Heart left ventricle (tissue), 16 donors: ENCODE results near the gene C5AR2. TPM values are rescaled to one million over a fixed set of nuclear protein-coding genes. Genes with fewer than 3 reads are reported as not detected.

ENCODE experiments used
- ATAC-seq, 4 donors: fragments of 200-7000 bp; cut with Tn5 transposase; one replicate each; pipeline ENCODE4 v1.9.1; 2020 to 2022; ENCODE audit warnings: moderate library complexity in 4 of 4, mild to moderate bottlenecking in 3 of 4, moderate number of reproducible peaks in 1 of 4
- DNase-seq, 5 donors: peaks; one replicate each; pipeline ENCODE4 v3.0.0-alpha.2; 2020
- H3K27ac ChIP-seq, 12 donors: fragments of 200-600 bp; sonication (generic) in 4 of 12; one replicate each; pipeline versions ENCODE4 v1.5.0 to v1.8.0; 2016 to 2022; ENCODE audit warnings: mild to moderate bottlenecking in 2 of 12
- H3K27me3 ChIP-seq, 9 donors: fragments of 200-600 bp; sonication (generic) in 2 of 9; one replicate each; pipeline versions ENCODE4 v1.5.1 to v1.8.0; 2016 to 2022; ENCODE audit warnings: mild to moderate bottlenecking in 3 of 9
- H3K36me3 ChIP-seq, 9 donors: fragments of 200-600 bp; sonication (generic) in 2 of 9; one replicate each; pipeline versions ENCODE4 v1.5.0 to v1.8.0; 2018 to 2022; ENCODE audit warnings: mild to moderate bottlenecking in 2 of 9
- H3K4me1 ChIP-seq, 12 donors: fragments of 200-600 bp; sonication (generic) in 4 of 12; one replicate each; pipeline versions ENCODE4 v1.5.0 to v1.8.0; 2016 to 2022; ENCODE audit warnings: mild to moderate bottlenecking in 3 of 12
- H3K4me3 ChIP-seq, 12 donors: fragments of 200-600 bp; sonication (generic) in 4 of 12; one replicate each; pipeline versions ENCODE4 v1.5.0 to v1.8.0; 2017 to 2022; ENCODE audit warnings: mild to moderate bottlenecking in 9 of 12, moderate library complexity in 4 of 12
- H3K9me3 ChIP-seq, 12 donors: fragments of 200-600 bp; sonication (generic) in 4 of 12; one replicate each; pipeline versions ENCODE4 v1.5.0 to v1.8.0; 2016 to 2022; ENCODE audit warnings: mild to moderate bottlenecking in 1 of 12
- POLR2A ChIP-seq, 2 donors: fragments of 450-650 bp; IDR thresholded peaks; one replicate each; pipeline ENCODE4 v1.6.1; 2017; ENCODE audit warnings: antibody characterized with exemption in 2 of 2, mild to moderate bottlenecking in 2 of 2, moderate library complexity in 2 of 2
- WGBS, 4 donors: extraction: QIAGEN DNeasy Blood & Tissue Kit in 2 of 4; methylation state at CpG; one replicate each; pipeline versions ENCODE4 v1.1.5 to v1.1.7; 2013 to 2018; 5-methylcytosine and 5-hydroxymethylcytosine counted together
- intact Hi-C, 10 donors: fragments of 100-400 bp; cut with DNase I; formaldehyde crosslinking; loops; one replicate each; pipeline versions ENCODE4 v1.11.1 to v1.14.2; 2022
- polyA plus RNA-seq, 2 donors: library from polyadenylated mRNA; stranded (reverse); fragments of 200-250 nt; gene quantifications; one replicate each; pipeline ENCODE4 v1.2.3, GENCODE V29; 2013
- total RNA-seq, 9 donors: library from RNA; depleted of rRNA in 2 of 9; stranded (reverse); fragments of >200 nt in 2 of 9; fragmentation: NEBNext Ultra II Directional in 3 of 9; extraction: Animal tissue kit (Norgen Biotek cat#: 25700) in 3 of 9; gene quantifications; one replicate each; pipeline versions ENCODE4 v1.1.0 to v1.2.4, GENCODE V29; 2016 to 2023
- TF ChIP-seq, protein P1 (sequence below), 12 donors: fragments of 200-600 bp; sonication (generic) in 4 of 12; IDR thresholded peaks; one replicate each; pipeline versions ENCODE4 v1.5.0 to v1.8.0; 2018 to 2022; ENCODE audit warnings: antibody characterized with exemption in 12 of 12, mild to moderate bottlenecking in 5 of 12
- donor health status: ischemic (EF 13 %, LVEDD 7.1; RV severe dilation, severe dysfunction).
- donor health status: healthy with polysubstance abuse.
- donor health status: DM: no; HTN: yes; CAD: no.
- donor health status: DM: no; HTN: no; CAD: no.
- donor health status: ischemic (EF 25% LVEDD 6.9; RV normal size, moderate dysfunction).
- donor health status: ischemic (EF 25% LVEDD 5.7; RV mildly dilated, moderate dysfunction).
- donor health status: healthy.
- donor health status: DM: yes; HTN: yes; CAD: no.
- donor health status: ischemic (EF 35%, LVEDD 5.7; RV mildly dilated, moderate dysfunction).
- donor health status: nonischemic (EF 11% LVEDD 7.7; RV severe dilation, severe dysfunction).
- donor health status: DM: yes; HTN: yes; CAD: no.
- donor health status: PGD.
- donor health status: ischemic (EF 29% LVEDD 5.4; RV normal size, mild dysfunction).
- donor health status: nonischemic (EF 23%, LVEDD 6.1; RV moderate dilation, normal function).

The C5AR2 gene
- total and polyA plus RNA-seq, 11 donors: 0.12 to 3.3 (median 0.55) TPM

DNA sequence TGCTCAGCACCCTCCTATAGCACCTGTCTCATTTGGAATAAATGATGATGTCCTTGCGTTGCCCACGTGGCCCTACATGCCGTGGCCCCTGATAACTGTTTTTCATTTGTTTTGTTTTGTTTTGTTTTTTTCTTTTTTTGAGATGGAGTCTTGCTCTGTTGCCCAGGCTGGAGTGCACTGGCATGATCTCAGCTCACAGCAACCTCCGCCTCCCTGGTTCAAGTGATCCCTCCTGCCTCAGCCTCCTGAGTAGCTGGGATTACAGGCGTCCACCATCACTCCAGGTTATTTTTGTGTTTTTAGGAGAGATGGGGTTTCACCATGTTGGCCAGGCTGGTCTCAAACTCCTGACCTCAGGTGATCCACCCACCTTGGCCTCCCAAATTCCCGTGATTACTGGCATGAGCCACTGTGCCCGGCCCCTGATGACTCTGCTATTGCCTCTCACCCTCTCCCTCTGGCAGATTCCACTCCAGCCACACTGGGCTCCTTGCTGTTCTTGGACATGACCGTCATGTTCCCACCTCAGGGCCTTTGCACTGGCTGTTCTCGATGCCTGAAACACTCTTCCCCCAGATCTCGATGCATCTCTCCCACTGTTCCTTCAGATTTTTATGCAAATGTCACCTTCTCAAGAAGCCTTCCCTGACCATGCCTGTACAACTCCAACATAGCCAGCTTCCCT, 7.4 kb downstream of the C5AR2 start:
- intact Hi-C loops: no loop called here
- ATAC-seq (no peak), DNase-seq (no peak)
- Histone ChIP-seq H3K36me3 (no peaks in the 10 kb centered on the region), H3K9me3 (no peaks in the 10 kb centered on the region), H3K4me3 (no peak overlapping the region), H3K27ac (no peak overlapping the region), H3K4me1 (peaks cover 0 to 16% (median 0%) of the 10 kb centered on the region in 12 donors), H3K27me3 (no peaks in the 10 kb centered on the region)
- WGBS, 4 donors: 78 to 87% (median 81%) methylated on average over 10 of the region's 10 CpGs
- TF ChIP-seq, protein P1, sequence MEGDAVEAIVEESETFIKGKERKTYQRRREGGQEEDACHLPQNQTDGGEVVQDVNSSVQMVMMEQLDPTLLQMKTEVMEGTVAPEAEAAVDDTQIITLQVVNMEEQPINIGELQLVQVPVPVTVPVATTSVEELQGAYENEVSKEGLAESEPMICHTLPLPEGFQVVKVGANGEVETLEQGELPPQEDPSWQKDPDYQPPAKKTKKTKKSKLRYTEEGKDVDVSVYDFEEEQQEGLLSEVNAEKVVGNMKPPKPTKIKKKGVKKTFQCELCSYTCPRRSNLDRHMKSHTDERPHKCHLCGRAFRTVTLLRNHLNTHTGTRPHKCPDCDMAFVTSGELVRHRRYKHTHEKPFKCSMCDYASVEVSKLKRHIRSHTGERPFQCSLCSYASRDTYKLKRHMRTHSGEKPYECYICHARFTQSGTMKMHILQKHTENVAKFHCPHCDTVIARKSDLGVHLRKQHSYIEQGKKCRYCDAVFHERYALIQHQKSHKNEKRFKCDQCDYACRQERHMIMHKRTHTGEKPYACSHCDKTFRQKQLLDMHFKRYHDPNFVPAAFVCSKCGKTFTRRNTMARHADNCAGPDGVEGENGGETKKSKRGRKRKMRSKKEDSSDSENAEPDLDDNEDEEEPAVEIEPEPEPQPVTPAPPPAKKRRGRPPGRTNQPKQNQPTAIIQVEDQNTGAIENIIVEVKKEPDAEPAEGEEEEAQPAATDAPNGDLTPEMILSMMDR (IDR thresholded peaks at IDR 0.05): no peak
- TF ChIP-seq POLR2A (IDR thresholded peaks at IDR 0.05): no peak

DNA sequence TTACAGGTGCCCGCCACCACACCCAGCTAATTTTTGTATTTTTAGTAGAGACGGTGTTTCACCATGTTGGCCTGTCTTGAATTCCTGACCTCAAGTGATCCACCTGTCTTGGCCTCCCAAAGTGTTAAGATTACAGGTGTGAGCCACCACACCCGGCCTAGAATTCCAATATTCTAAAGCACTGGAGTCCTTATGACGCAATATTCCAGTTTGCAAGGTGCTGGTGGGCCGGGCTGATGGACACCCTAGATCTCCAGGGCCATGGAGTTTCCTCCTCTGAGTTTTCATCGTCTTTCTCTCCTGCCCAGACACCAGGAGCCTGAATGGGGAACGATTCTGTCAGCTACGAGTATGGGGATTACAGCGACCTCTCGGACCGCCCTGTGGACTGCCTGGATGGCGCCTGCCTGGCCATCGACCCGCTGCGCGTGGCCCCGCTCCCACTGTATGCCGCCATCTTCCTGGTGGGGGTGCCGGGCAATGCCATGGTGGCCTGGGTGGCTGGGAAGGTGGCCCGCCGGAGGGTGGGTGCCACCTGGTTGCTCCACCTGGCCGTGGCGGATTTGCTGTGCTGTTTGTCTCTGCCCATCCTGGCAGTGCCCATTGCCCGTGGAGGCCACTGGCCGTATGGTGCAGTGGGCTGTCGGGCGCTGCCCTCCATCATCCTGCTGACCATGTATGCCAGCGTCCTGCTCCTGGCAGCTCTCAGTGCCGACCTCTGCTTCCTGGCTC, 8.7 kb downstream of the C5AR2 start:
- intact Hi-C loops: no loop called here
- ATAC-seq: no peak
- Histone ChIP-seq H3K27ac (no peak overlapping the region), H3K4me3 (no peak overlapping the region), H3K4me1 (peaks cover 0 to 16% (median 0%) of the 10 kb centered on the region in 12 donors), H3K36me3 (no peaks in the 10 kb centered on the region), H3K9me3 (no peaks in the 10 kb centered on the region), H3K27me3 (no peaks in the 10 kb centered on the region)
- TF ChIP-seq, protein P1 (IDR thresholded peaks at IDR 0.05): no peak
- TF ChIP-seq POLR2A (IDR thresholded peaks at IDR 0.05): no peak
- WGBS, 4 donors: 92 to 94% (median 93%) methylated on average over 20 to 29 of the region's 29 CpGs
- no peak for DNase-seq

DNA sequence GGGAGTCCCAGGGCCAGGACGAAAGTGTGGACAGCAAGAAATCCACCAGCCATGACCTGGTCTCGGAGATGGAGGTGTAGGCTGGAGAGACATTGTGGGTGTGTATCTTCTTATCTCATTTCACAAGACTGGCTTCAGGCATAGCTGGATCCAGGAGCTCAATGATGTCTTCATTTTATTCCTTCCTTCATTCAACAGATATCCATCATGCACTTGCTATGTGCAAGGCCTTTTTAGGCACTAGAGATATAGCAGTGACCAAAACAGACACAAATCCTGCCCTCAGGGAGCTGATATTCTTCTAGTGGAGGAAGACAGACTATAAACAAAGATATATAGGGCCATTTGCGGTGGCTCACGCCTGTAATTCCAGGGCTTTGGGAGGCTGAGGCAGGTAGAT, 9.8 kb downstream of the C5AR2 start:
- DNase-seq: no peak
- intact Hi-C loops: no loop called here
- Histone ChIP-seq H3K4me3 (no peak overlapping the region), H3K36me3 (no peaks in the 10 kb centered on the region), H3K9me3 (no peaks in the 10 kb centered on the region), H3K27me3 (no peaks in the 10 kb centered on the region), H3K4me1 (peaks cover 0 to 5% (median 0%) of the 10 kb centered on the region in 12 donors), H3K27ac (no peak overlapping the region)
- no peak for ATAC-seq
- no peak for TF ChIP-seq POLR2A (IDR thresholded peaks at IDR 0.05)
- TF ChIP-seq, protein P1 (IDR thresholded peaks at IDR 0.05): no peak
- WGBS, 4 donors: 79 to 87% (median 84%) methylated on average over 4 of the region's 4 CpGs

DNA sequence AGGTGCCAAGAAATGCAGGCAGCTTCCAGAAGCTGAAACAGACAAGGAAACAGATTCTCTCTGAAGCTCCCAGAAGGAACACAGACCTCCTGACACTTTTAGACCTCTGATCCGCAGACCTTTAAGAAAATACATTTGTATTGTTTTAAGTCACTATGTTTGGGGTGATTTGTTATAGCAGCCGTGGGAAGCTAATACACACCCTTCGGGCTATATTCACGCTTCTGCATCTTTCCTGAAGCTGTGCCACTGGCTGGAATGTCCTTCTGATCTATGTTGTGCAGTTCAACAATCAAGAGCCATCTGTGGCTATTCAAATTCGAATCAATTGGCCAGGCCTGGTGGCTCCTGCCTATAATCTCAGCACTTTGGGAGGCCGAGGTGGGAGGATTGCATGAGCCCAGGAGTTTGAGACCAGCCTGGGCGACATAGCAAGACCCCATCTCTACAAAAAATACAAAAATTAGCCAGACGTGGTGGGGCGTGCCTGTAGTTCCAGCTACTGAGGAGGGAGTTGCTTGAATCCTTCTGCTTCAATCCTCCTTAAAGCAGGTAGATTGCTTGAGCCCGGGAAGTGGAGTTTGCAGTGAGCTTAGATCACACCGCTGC, 11.3 kb downstream of the C5AR2 start:
- no peak for DNase-seq
- no peaks in the 10 kb centered on the region for H3K27me3 ChIP-seq
- WGBS, 4 donors: 84 to 88% (median 85%) methylated on average over 9 to 11 of the region's 11 CpGs
- H3K27ac ChIP-seq: no peak overlapping the region
- peaks cover 0 to 1% (median 0%) of the 10 kb centered on the region in 12 donors for H3K4me1 ChIP-seq
- TF ChIP-seq, protein P1 (IDR thresholded peaks at IDR 0.05): no peak
- TF ChIP-seq POLR2A (IDR thresholded peaks at IDR 0.05): no peak
- intact Hi-C loops: no loop called here
- no peaks in the 10 kb centered on the region for H3K36me3 ChIP-seq
- H3K4me3 ChIP-seq: no peak overlapping the region
- no peaks in the 10 kb centered on the region for H3K9me3 ChIP-seq
- ATAC-seq: no peak
